ENCODE results near the gene PCNX3.

The PCNX3 gene

GRCh38 chr11:65607614-65608426, 7.8 kb upstream of the PCNX3 start:
- peaks cover 35 to 44% of the 10 kb centered on the region in 2 donors for H3K36me3 ChIP-seq (ENCODE audit: control insufficient read depth in 1 of 2, insufficient read depth in 2 of 2, low read length in 2 of 2)
- peak overlapping the region in 1 of 2 donors; percentile 61 for H3K4me3 ChIP-seq (ENCODE audit: low read depth in 1 of 2, low read length in 2 of 2)
- H3K27me3 ChIP-seq (ENCODE audit: low read depth, low read length): no peaks in the 10 kb centered on the region
- peaks cover 9 to 57% of the 10 kb centered on the region in 2 donors for H3K4me1 ChIP-seq (ENCODE audit: control insufficient read depth in 1 of 2, insufficient read depth in 2 of 2, low read length in 2 of 2)
- H3K9me3 ChIP-seq (ENCODE audit: control insufficient read depth in 1 of 2, low read length in 2 of 2): no peaks in the 10 kb centered on the region
- H3K27ac ChIP-seq (ENCODE audit: low read length): no peak overlapping the region

DNA sequence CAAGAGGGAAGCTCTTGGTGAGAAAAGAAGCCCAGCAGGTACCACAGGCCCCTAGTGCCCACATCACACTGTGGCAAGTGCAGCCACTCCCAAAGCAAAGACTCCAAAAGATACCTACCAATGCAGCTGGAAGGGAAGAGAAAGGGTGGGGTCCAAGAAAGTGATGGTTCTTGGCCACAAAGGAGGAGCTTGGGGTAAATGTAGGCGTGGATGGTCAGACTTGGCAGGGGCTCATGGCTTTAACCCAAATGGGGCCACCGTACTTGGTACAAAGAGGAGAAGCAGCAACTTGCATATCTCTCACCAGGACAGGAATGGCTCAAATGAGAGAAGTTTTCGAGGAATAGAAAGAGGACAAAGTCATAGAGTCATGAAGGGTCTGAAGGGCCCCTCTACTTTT, 6.3 kb upstream of the PCNX3 start:
- Histone ChIP-seq H3K4me3 (ENCODE audit: low read depth in 1 of 2, low read length in 2 of 2) (no peak overlapping the region), H3K36me3 (ENCODE audit: control insufficient read depth in 1 of 2, insufficient read depth in 2 of 2, low read length in 2 of 2) (peaks cover 22 to 35% of the 10 kb centered on the region in 2 donors), H3K27ac (ENCODE audit: low read length) (no peak overlapping the region), H3K27me3 (ENCODE audit: low read depth, low read length) (no peaks in the 10 kb centered on the region), H3K9me3 (ENCODE audit: control insufficient read depth in 1 of 2, low read length in 2 of 2) (no peaks in the 10 kb centered on the region), H3K4me1 (ENCODE audit: control insufficient read depth in 1 of 2, insufficient read depth in 2 of 2, low read length in 2 of 2) (peaks cover 9 to 64% of the 10 kb centered on the region in 2 donors)

GRCh38 chr11:65609665-65610064, 5.9 kb upstream of the PCNX3 start:
- H3K4me1 ChIP-seq (ENCODE audit: control insufficient read depth in 1 of 2, insufficient read depth in 2 of 2, low read length in 2 of 2): peaks cover 9 to 64% of the 10 kb centered on the region in 2 donors
- H3K9me3 ChIP-seq (ENCODE audit: control insufficient read depth in 1 of 2, low read length in 2 of 2): no peaks in the 10 kb centered on the region
- peaks cover 17 to 30% of the 10 kb centered on the region in 2 donors for H3K36me3 ChIP-seq (ENCODE audit: control insufficient read depth in 1 of 2, insufficient read depth in 2 of 2, low read length in 2 of 2)
- H3K4me3 ChIP-seq (ENCODE audit: low read depth in 1 of 2, low read length in 2 of 2): no peak overlapping the region
- peak overlapping the region; percentile 71 for H3K27ac ChIP-seq (ENCODE audit: low read length)
- H3K27me3 ChIP-seq (ENCODE audit: low read depth, low read length): no peaks in the 10 kb centered on the region

- H3K27me3 ChIP-seq (ENCODE audit: low read depth, low read length): no peaks in the 10 kb centered on the region
- H3K4me1 ChIP-seq (ENCODE audit: control insufficient read depth in 1 of 2, insufficient read depth in 2 of 2, low read length in 2 of 2): peaks cover 9 to 64% of the 10 kb centered on the region in 2 donors
- peak overlapping the region; percentile 77 to 85 for H3K4me3 ChIP-seq (ENCODE audit: low read depth in 1 of 2, low read length in 2 of 2)
- no peaks in the 10 kb centered on the region for H3K9me3 ChIP-seq (ENCODE audit: control insufficient read depth in 1 of 2, low read length in 2 of 2)
- H3K27ac ChIP-seq (ENCODE audit: low read length): peak overlapping the region; percentile 71
- peaks cover 10 to 23% of the 10 kb centered on the region in 2 donors for H3K36me3 ChIP-seq (ENCODE audit: control insufficient read depth in 1 of 2, insufficient read depth in 2 of 2, low read length in 2 of 2)
Measured at GRCh38 chr11:65610404-65610803, 5.2 kb upstream of the PCNX3 start.

GRCh38 chr11:65611028-65611757, 4.4 kb upstream of the PCNX3 start:
- no peaks in the 10 kb centered on the region for H3K9me3 ChIP-seq (ENCODE audit: control insufficient read depth in 1 of 2, low read length in 2 of 2)
- H3K4me1 ChIP-seq (ENCODE audit: control insufficient read depth in 1 of 2, insufficient read depth in 2 of 2, low read length in 2 of 2): peaks cover 9 to 63% of the 10 kb centered on the region in 2 donors
- no peaks in the 10 kb centered on the region for H3K27me3 ChIP-seq (ENCODE audit: low read depth, low read length)
- H3K27ac ChIP-seq (ENCODE audit: low read length): peak overlapping the region; percentile 71
- H3K36me3 ChIP-seq (ENCODE audit: control insufficient read depth in 1 of 2, insufficient read depth in 2 of 2, low read length in 2 of 2): peaks cover 5 to 15% of the 10 kb centered on the region in 2 donors
- H3K4me3 ChIP-seq (ENCODE audit: low read depth in 1 of 2, low read length in 2 of 2): peak overlapping the region; percentile 77 to 85

GRCh38 chr11:65611758-65612603, 3.6 kb upstream of the PCNX3 start:
- Histone ChIP-seq H3K4me3 (ENCODE audit: low read depth in 1 of 2, low read length in 2 of 2) (peak overlapping the region; percentile 77 to 85), H3K9me3 (ENCODE audit: control insufficient read depth in 1 of 2, low read length in 2 of 2) (no peaks in the 10 kb centered on the region), H3K27ac (ENCODE audit: low read length) (peak overlapping the region; percentile 71), H3K27me3 (ENCODE audit: low read depth, low read length) (no peaks in the 10 kb centered on the region), H3K36me3 (ENCODE audit: control insufficient read depth in 1 of 2, insufficient read depth in 2 of 2, low read length in 2 of 2) (peaks cover 5 to 15% of the 10 kb centered on the region in 2 donors), H3K4me1 (ENCODE audit: control insufficient read depth in 1 of 2, insufficient read depth in 2 of 2, low read length in 2 of 2) (peaks cover 12 to 64% of the 10 kb centered on the region in 2 donors)

DNA sequence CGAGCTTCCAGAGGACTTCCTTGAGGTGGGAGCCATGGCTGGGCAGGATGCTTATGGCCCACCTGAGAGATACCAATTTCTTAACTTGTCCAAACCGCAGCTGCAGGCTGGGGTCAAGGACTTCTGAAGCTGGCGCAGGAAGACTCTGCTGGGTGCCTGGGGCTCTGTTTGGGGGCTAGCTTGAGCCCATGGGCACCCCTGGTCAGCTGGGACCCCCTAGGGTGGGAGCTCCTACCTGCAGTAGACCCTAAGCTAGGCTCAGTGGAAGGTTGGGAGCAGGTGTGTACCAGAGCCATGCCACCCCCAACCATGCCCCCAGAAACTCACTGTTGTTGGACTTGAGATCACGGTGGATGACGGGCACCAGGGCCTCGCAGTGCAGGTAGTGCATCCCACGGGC, 2.9 kb upstream of the PCNX3 start:
- Histone ChIP-seq H3K4me3 (ENCODE audit: low read depth in 1 of 2, low read length in 2 of 2) (peak overlapping the region; percentile 77 to 85), H3K9me3 (ENCODE audit: control insufficient read depth in 1 of 2, low read length in 2 of 2) (no peaks in the 10 kb centered on the region), H3K36me3 (ENCODE audit: control insufficient read depth in 1 of 2, insufficient read depth in 2 of 2, low read length in 2 of 2) (peaks cover 5 to 19% of the 10 kb centered on the region in 2 donors), H3K4me1 (ENCODE audit: control insufficient read depth in 1 of 2, insufficient read depth in 2 of 2, low read length in 2 of 2) (peaks cover 14 to 64% of the 10 kb centered on the region in 2 donors), H3K27me3 (ENCODE audit: low read depth, low read length) (no peaks in the 10 kb centered on the region), H3K27ac (ENCODE audit: low read length) (peak overlapping the region; percentile 71)

- peaks cover 12 to 58% of the 10 kb centered on the region in 2 donors for H3K4me1 ChIP-seq (ENCODE audit: control insufficient read depth in 1 of 2, insufficient read depth in 2 of 2, low read length in 2 of 2)
- no peaks in the 10 kb centered on the region for H3K27me3 ChIP-seq (ENCODE audit: low read depth, low read length)
- peak overlapping the region; percentile 77 to 85 for H3K4me3 ChIP-seq (ENCODE audit: low read depth in 1 of 2, low read length in 2 of 2)
- H3K9me3 ChIP-seq (ENCODE audit: control insufficient read depth in 1 of 2, low read length in 2 of 2): no peaks in the 10 kb centered on the region
- H3K36me3 ChIP-seq (ENCODE audit: control insufficient read depth in 1 of 2, insufficient read depth in 2 of 2, low read length in 2 of 2): peaks cover 10 to 19% of the 10 kb centered on the region in 2 donors
- H3K27ac ChIP-seq (ENCODE audit: low read length): peak overlapping the region; percentile 86
Measured at GRCh38 chr11:65613091-65613928, 2.3 kb upstream of the PCNX3 start.

- Histone ChIP-seq H3K4me3 (ENCODE audit: low read depth in 1 of 2, low read length in 2 of 2) (peak overlapping the region; percentile 76 to 86), H3K9me3 (ENCODE audit: control insufficient read depth in 1 of 2, low read length in 2 of 2) (no peaks in the 10 kb centered on the region), H3K36me3 (ENCODE audit: control insufficient read depth in 1 of 2, insufficient read depth in 2 of 2, low read length in 2 of 2) (peaks cover 8 to 40% of the 10 kb centered on the region in 2 donors), H3K27ac (ENCODE audit: low read length) (peak overlapping the region; percentile 39), H3K27me3 (ENCODE audit: low read depth, low read length) (no peaks in the 10 kb centered on the region), H3K4me1 (ENCODE audit: control insufficient read depth in 1 of 2, insufficient read depth in 2 of 2, low read length in 2 of 2) (peaks cover 6 to 42% of the 10 kb centered on the region in 2 donors)
Measured at GRCh38 chr11:65615950-65616574, 486 bp downstream of the PCNX3 start.

- Histone ChIP-seq H3K27ac (ENCODE audit: low read length) (peak overlapping the region; percentile 39), H3K36me3 (ENCODE audit: control insufficient read depth in 1 of 2, insufficient read depth in 2 of 2, low read length in 2 of 2) (peaks cover 8 to 43% of the 10 kb centered on the region in 2 donors), H3K4me3 (ENCODE audit: low read depth in 1 of 2, low read length in 2 of 2) (peak overlapping the region; percentile 76 to 86), H3K9me3 (ENCODE audit: control insufficient read depth in 1 of 2, low read length in 2 of 2) (no peaks in the 10 kb centered on the region), H3K27me3 (ENCODE audit: low read depth, low read length) (no peaks in the 10 kb centered on the region), H3K4me1 (ENCODE audit: control insufficient read depth in 1 of 2, insufficient read depth in 2 of 2, low read length in 2 of 2) (peaks cover 6 to 37% of the 10 kb centered on the region in 2 donors)
Measured at GRCh38 chr11:65616575-65617001, 1.0 kb downstream of the PCNX3 start.

Measured in muscle layer of duodenum (tissue), 2 donors.